Measurements from ENCODE around the gene SNX17.

DNA sequence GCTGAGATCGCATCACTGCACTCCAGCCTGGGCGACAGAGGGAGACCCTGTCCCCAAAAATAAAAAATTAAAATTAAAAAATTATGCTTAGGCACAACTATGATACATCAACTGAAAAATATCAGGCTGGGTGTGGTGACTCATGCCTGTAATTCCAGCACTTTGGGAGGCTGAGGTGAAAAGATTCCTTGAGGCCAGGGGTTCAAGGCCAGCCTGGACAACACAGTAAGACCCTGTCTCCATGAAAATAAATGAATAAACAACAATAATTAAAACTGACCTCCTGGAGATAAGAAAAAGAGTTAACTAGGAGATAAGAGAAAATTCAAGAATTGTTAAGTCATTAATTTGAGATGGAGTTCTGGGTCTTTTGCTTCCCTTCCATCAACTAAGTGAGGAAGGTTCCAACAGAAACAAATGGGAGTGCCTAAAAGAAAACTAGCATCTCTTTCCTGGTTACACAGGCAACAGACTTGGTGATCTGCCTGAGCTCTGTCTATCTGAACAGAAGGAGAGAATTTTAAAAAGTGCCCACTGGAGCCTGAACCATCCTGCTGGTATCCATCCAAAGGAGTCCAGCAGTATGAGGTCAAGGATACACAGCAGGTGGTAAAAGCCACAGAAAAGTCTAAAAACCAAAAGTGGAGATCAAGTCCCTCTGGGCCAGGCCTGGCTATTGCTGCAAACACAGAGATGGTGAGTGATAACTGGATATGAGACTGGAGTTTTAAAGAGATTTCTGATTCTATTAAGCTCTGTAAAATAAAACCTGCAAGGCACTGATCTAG lies 30.1 kb downstream of the SNX17 start:
- TF ChIP-seq, protein P1, sequence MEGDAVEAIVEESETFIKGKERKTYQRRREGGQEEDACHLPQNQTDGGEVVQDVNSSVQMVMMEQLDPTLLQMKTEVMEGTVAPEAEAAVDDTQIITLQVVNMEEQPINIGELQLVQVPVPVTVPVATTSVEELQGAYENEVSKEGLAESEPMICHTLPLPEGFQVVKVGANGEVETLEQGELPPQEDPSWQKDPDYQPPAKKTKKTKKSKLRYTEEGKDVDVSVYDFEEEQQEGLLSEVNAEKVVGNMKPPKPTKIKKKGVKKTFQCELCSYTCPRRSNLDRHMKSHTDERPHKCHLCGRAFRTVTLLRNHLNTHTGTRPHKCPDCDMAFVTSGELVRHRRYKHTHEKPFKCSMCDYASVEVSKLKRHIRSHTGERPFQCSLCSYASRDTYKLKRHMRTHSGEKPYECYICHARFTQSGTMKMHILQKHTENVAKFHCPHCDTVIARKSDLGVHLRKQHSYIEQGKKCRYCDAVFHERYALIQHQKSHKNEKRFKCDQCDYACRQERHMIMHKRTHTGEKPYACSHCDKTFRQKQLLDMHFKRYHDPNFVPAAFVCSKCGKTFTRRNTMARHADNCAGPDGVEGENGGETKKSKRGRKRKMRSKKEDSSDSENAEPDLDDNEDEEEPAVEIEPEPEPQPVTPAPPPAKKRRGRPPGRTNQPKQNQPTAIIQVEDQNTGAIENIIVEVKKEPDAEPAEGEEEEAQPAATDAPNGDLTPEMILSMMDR (IDR thresholded peaks at IDR 0.05; ENCODE audit: insufficient read depth, low read length), result no peak
- TF ChIP-seq POLR2AphosphoS5 (IDR thresholded peaks at IDR 0.05; ENCODE audit: low read depth), result no peak
- no peak for TF ChIP-seq GABPA (IDR thresholded peaks at IDR 0.05; ENCODE audit: low read depth)
- TF ChIP-seq, protein P2, sequence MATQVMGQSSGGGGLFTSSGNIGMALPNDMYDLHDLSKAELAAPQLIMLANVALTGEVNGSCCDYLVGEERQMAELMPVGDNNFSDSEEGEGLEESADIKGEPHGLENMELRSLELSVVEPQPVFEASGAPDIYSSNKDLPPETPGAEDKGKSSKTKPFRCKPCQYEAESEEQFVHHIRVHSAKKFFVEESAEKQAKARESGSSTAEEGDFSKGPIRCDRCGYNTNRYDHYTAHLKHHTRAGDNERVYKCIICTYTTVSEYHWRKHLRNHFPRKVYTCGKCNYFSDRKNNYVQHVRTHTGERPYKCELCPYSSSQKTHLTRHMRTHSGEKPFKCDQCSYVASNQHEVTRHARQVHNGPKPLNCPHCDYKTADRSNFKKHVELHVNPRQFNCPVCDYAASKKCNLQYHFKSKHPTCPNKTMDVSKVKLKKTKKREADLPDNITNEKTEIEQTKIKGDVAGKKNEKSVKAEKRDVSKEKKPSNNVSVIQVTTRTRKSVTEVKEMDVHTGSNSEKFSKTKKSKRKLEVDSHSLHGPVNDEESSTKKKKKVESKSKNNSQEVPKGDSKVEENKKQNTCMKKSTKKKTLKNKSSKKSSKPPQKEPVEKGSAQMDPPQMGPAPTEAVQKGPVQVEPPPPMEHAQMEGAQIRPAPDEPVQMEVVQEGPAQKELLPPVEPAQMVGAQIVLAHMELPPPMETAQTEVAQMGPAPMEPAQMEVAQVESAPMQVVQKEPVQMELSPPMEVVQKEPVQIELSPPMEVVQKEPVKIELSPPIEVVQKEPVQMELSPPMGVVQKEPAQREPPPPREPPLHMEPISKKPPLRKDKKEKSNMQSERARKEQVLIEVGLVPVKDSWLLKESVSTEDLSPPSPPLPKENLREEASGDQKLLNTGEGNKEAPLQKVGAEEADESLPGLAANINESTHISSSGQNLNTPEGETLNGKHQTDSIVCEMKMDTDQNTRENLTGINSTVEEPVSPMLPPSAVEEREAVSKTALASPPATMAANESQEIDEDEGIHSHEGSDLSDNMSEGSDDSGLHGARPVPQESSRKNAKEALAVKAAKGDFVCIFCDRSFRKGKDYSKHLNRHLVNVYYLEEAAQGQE (IDR thresholded peaks at IDR 0.05; ENCODE audit: insufficient replicate concordance, low read depth), result no peak

Measured in HL-60 (cell line).